Suprapubic skin (tissue), 4 donors: ENCODE data around the gene EED. TPM values are rescaled to one million over a fixed set of nuclear protein-coding genes. Genes with fewer than 3 reads are reported as not detected.
A peak's percentile ranks its signal among the peaks of the same experiment; 100 is the strongest.

Source experiments
- DNase-seq, 2 donors: peaks; one replicate each; pipeline ENCODE4 v3.0.0-alpha.2; 2019; ENCODE audit warnings: low spot score in 2 of 2
- H3K27ac ChIP-seq: fragments of 200-600 bp; sonication (generic); one replicate; pipeline ENCODE4 v1.5.1; 2019
- H3K27me3 ChIP-seq: fragments of 200-600 bp; sonication (generic); one replicate; pipeline ENCODE4 v1.5.1; 2019
- H3K36me3 ChIP-seq: fragments of 200-600 bp; sonication (generic); one replicate; pipeline ENCODE4 v1.5.1; 2019
- H3K4me1 ChIP-seq: fragments of 200-600 bp; sonication (generic); one replicate; pipeline ENCODE4 v1.5.1; 2019
- H3K4me3 ChIP-seq: fragments of 200-600 bp; sonication (generic); one replicate; pipeline ENCODE4 v1.5.1; 2019; ENCODE audit warnings: mild to moderate bottlenecking
- H3K9me3 ChIP-seq: fragments of 200-600 bp; sonication (generic); one replicate; pipeline ENCODE4 v1.5.1; 2019
- EP300 ChIP-seq: sonication (generic); formaldehyde crosslinking; IDR thresholded peaks from one replicate; pipeline ENCODE4 v1.6.1; 2017; ENCODE audit warnings: antibody characterized with exemption
- POLR2A ChIP-seq, 2 donors: fragments of 450-650 bp; IDR thresholded peaks; one replicate each; pipeline ENCODE4 v1.6.1; 2017; ENCODE audit warnings: antibody characterized with exemption in 2 of 2, mild to moderate bottlenecking in 2 of 2, moderate library complexity in 2 of 2
- POLR2AphosphoS5 ChIP-seq, 3 donors: sonication (generic); formaldehyde crosslinking; IDR thresholded peaks; one replicate each; pipeline ENCODE4 v1.6.1; 2017; ENCODE audit warnings: antibody characterized with exemption in 3 of 3
- WGBS: methylation state at CpG from one replicate; pipeline ENCODE4 v1.1.5; 2018; 5-methylcytosine and 5-hydroxymethylcytosine counted together
- total RNA-seq, 4 donors: library from RNA; depleted of rRNA; stranded (reverse); fragments of >200 nt; gene quantifications; one replicate each; pipeline ENCODE4 v1.1.0, GENCODE V29; 2016
- TF ChIP-seq, protein P1 (sequence below), 2 donors: fragments of 200-600 bp in 1 of 2; fragments of 450-650 bp in 1 of 2; sonication (generic) in 1 of 2; IDR thresholded peaks; one replicate each; pipeline ENCODE4 v1.5.1; 2016 to 2019; ENCODE audit warnings: antibody characterized with exemption in 2 of 2, mild to moderate bottlenecking in 1 of 2, moderate library complexity in 1 of 2

The EED gene
- total RNA-seq, 4 donors from 2014 or later, result 11.9 to 39.3 (median 15.1) TPM

DNA sequence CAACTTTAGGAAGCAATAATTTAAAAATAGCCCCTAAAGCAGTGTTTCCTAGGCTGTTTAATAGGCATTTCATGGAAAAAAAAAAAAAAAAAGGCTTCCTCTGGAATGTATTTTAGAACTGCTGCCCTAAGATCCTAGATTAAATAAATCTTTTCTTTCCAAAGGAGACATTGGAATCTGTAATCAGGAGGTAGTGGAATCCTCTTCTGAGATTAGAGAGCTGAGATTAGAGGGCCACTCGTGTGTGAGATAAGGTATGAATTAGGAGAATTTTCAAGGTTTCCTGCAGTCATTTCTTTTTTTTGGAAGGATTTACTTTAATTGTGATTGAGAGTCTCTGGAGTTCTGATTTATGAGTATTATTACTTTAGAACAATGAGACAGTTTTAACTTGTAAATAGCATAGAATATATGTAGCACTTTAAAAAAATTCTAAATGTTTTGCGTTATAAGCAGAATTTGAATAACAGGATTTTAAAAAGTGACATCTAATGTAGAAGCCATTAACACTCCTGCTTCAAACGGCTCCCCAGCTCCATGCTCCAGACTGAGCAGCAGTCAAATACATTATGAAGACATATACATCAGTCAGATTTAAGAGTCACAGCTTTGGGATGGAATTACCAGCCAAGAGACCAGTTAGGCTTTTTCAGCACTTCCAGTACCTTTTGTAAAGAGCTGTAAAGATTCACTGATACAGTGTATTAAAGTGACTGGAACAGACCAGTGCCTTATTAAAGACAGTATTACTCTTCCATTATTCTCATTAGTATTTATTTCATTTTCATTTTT, 5.0 kb downstream of the EED start:
- Histone ChIP-seq H3K9me3 (no peaks in the 10 kb centered on the region), H3K4me3 (no peak overlapping the region), H3K4me1 (peaks cover 52% of the 10 kb centered on the region), H3K36me3 (no peaks in the 10 kb centered on the region), H3K27me3 (no peaks in the 10 kb centered on the region), H3K27ac (no peak overlapping the region)
- no peak for DNase-seq
- WGBS, result 33% methylated on average over 3 of the region's 3 CpGs
- TF ChIP-seq POLR2A (IDR thresholded peaks at IDR 0.05), result no peak
- no peak for TF ChIP-seq EP300
- no peak for TF ChIP-seq POLR2AphosphoS5 (IDR thresholded peaks at IDR 0.05)
- TF ChIP-seq, protein P1, sequence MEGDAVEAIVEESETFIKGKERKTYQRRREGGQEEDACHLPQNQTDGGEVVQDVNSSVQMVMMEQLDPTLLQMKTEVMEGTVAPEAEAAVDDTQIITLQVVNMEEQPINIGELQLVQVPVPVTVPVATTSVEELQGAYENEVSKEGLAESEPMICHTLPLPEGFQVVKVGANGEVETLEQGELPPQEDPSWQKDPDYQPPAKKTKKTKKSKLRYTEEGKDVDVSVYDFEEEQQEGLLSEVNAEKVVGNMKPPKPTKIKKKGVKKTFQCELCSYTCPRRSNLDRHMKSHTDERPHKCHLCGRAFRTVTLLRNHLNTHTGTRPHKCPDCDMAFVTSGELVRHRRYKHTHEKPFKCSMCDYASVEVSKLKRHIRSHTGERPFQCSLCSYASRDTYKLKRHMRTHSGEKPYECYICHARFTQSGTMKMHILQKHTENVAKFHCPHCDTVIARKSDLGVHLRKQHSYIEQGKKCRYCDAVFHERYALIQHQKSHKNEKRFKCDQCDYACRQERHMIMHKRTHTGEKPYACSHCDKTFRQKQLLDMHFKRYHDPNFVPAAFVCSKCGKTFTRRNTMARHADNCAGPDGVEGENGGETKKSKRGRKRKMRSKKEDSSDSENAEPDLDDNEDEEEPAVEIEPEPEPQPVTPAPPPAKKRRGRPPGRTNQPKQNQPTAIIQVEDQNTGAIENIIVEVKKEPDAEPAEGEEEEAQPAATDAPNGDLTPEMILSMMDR (IDR thresholded peaks at IDR 0.05), result no peak

DNA sequence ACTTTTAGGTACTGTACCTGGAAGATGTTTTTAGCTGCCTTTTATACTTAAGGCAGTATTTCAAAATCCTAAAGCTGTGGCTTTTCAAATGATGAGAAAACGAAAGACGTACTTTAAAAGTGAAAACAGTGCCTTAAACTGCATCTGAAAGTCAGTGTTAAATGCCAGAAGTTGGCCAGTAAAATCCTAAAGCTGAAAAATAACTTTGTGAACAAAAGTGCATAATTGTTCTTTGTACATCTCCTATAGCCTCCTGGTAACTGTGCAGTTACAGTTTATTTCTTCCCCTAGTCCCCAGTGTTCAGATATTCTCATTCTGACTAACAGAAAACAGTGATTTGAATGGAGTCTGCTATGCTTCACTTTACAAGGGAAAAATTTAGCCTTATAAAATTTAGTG, 6.8 kb downstream of the EED start:
- Histone ChIP-seq H3K4me1 (peaks cover 46% of the 10 kb centered on the region), H3K27me3 (no peaks in the 10 kb centered on the region), H3K36me3 (peaks cover 4% of the 10 kb centered on the region), H3K27ac (no peak overlapping the region), H3K4me3 (peak overlapping the region; percentile 6), H3K9me3 (no peaks in the 10 kb centered on the region)
- 46% methylated on average over 2 of the region's 2 CpGs for WGBS
- no peak for DNase-seq
- TF ChIP-seq POLR2A (IDR thresholded peaks at IDR 0.05), result no peak
- TF ChIP-seq, protein P1 (IDR thresholded peaks at IDR 0.05), result no peak
- no peak for TF ChIP-seq POLR2AphosphoS5 (IDR thresholded peaks at IDR 0.05)
- no peak for TF ChIP-seq EP300

DNA sequence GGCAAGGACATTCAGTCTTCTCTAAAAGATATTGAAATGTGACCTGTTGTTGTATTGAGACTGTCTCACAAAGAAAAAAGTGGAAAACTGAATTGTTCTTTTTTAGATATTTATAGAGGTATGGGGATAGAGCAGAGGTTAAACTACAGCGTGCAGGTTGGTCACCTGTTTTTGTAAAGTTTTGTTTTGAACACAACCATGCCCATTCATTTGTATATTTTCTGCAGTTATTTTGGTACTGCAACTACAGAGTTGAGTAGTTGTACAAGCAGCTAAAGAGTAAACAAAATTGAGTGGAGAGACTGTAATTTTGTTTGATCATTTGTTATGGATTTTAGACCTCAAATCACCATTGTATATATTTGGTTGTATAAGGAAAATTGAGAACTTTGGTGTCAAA, 11.3 kb downstream of the EED start:
- TF ChIP-seq EP300 (no peak), POLR2A (IDR thresholded peaks at IDR 0.05) (no peak), POLR2AphosphoS5 (IDR thresholded peaks at IDR 0.05) (no peak)
- TF ChIP-seq, protein P1 (IDR thresholded peaks at IDR 0.05), result no peak
- no peak for DNase-seq
- H3K4me3 ChIP-seq, result no peak overlapping the region
- WGBS, result 88% methylated on average over 1 of the region's 1 CpG
- H3K27ac ChIP-seq, result no peak overlapping the region
- peaks cover 5% of the 10 kb centered on the region for H3K4me1 ChIP-seq
- no peaks in the 10 kb centered on the region for H3K9me3 ChIP-seq
- H3K36me3 ChIP-seq, result peaks cover 39% of the 10 kb centered on the region
- H3K27me3 ChIP-seq, result no peaks in the 10 kb centered on the region

DNA sequence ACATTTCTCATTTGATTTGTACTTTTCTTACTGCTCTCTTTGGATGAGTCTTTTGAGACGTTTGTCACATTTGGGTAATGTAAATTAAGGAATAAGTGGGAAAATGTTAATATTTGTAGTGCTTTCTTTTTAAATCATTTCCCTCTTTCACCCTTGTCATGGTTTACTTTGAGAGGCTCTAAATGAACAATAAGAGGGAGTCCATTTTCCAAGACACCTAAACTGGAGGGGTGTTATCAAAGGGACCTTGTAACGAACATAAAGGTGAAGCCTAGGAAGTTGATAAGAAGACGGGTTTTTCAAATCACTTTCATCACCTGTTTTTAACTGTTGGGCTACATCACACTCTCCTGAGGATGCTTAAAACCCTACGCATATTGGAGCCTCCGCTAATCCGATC, 12.1 kb downstream of the EED start:
- no peaks in the 10 kb centered on the region for H3K27me3 ChIP-seq
- no peak for TF ChIP-seq POLR2AphosphoS5 (IDR thresholded peaks at IDR 0.05)
- no peaks in the 10 kb centered on the region for H3K4me1 ChIP-seq
- H3K9me3 ChIP-seq, result no peaks in the 10 kb centered on the region
- no peak overlapping the region for H3K4me3 ChIP-seq
- H3K36me3 ChIP-seq, result peaks cover 46% of the 10 kb centered on the region
- 83% methylated on average over 6 of the region's 6 CpGs for WGBS
- no peak for DNase-seq
- H3K27ac ChIP-seq, result no peak overlapping the region

DNA sequence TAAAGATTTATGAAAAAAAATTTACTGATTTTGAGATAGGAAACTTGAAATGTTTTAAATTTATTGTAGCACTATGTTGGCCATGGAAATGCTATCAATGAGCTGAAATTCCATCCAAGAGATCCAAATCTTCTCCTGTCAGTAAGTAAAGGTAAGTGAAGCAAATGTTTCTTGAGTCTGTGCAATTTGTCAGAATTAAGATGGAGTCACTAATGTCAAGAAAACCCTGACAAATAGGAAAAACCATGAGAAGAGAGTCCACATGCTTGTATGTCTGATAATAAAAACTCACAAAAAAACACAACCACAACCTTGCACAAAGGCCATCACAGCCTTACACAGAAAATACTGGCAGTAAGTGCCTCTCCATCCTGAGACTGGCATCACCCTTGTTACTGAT, 12.9 kb downstream of the EED start:
- DNase-seq, result no peak
- Histone ChIP-seq H3K9me3 (no peaks in the 10 kb centered on the region), H3K4me1 (no peaks in the 10 kb centered on the region), H3K36me3 (peaks cover 54% of the 10 kb centered on the region), H3K27ac (no peak overlapping the region), H3K27me3 (no peaks in the 10 kb centered on the region), H3K4me3 (no peak overlapping the region)
- no peak for TF ChIP-seq EP300
- TF ChIP-seq, protein P1 (IDR thresholded peaks at IDR 0.05), result no peak

DNA sequence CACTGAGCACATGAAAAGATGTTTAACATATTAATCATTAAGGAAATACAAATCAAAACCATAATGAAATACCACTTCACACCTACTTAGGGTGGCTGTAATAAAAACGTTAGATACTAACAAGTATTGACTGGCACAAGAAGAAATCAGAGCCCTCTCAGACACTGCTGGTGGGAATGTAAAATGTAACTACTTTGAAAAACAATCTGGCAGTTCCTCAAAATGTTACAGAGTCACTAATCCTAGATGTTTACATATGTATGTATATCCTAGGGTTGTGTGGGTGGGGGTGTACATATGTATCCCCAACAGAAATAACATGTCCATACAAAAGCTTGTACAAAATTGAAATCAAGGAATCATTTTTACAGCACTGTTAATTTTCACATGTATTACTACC, 15.2 kb downstream of the EED start:
- no peaks in the 10 kb centered on the region for H3K27me3 ChIP-seq
- WGBS, result 23% methylated on average over 1 of the region's 1 CpG
- TF ChIP-seq, protein P1 (IDR thresholded peaks at IDR 0.05), result no peak

More for the DNA sequence above, 15.2 kb downstream of the EED start:
- no peak overlapping the region for H3K4me3 ChIP-seq
- peaks cover 73% of the 10 kb centered on the region for H3K36me3 ChIP-seq
- no peaks in the 10 kb centered on the region for H3K9me3 ChIP-seq
- H3K27ac ChIP-seq, result no peak overlapping the region
- no peaks in the 10 kb centered on the region for H3K4me1 ChIP-seq
- DNase-seq, result no peak
